Activated naive CD4-positive, alpha-beta T cell treated with anti-CD3 and anti-CD28 coated beads, Interleukin-2, amount 50 U/mL, for 24 hours (primary cell): ENCODE measurements around the gene MAP7.
"Not testable (repeated sequence)": the region's sequence is repeated elsewhere in the genome, so short reads cannot be mapped to it uniquely, and the experiment has no call there.

ENCODE experiments used
- H3K27ac Mint-ChIP-seq: one replicate; pipeline ENCODE4 v1.8.0; 2021; ENCODE audit warnings: mild to moderate bottlenecking, mixed read lengths
- H3K27me3 Mint-ChIP-seq: one replicate; pipeline ENCODE4 v1.8.0; 2021; ENCODE audit warnings: mixed read lengths
- H3K36me3 Mint-ChIP-seq: one replicate; pipeline ENCODE4 v1.8.0; 2021; ENCODE audit warnings: mixed read lengths
- H3K4me1 Mint-ChIP-seq: one replicate; pipeline ENCODE4 v1.8.0; 2021; ENCODE audit warnings: mixed read lengths
- H3K4me3 Mint-ChIP-seq: one replicate; pipeline ENCODE4 v1.8.0; 2021; ENCODE audit warnings: mild to moderate bottlenecking, mixed read lengths
- H3K9me3 Mint-ChIP-seq: one replicate; pipeline ENCODE4 v1.8.0; 2021; ENCODE audit warnings: mixed read lengths

MAP7 gene

DNA sequence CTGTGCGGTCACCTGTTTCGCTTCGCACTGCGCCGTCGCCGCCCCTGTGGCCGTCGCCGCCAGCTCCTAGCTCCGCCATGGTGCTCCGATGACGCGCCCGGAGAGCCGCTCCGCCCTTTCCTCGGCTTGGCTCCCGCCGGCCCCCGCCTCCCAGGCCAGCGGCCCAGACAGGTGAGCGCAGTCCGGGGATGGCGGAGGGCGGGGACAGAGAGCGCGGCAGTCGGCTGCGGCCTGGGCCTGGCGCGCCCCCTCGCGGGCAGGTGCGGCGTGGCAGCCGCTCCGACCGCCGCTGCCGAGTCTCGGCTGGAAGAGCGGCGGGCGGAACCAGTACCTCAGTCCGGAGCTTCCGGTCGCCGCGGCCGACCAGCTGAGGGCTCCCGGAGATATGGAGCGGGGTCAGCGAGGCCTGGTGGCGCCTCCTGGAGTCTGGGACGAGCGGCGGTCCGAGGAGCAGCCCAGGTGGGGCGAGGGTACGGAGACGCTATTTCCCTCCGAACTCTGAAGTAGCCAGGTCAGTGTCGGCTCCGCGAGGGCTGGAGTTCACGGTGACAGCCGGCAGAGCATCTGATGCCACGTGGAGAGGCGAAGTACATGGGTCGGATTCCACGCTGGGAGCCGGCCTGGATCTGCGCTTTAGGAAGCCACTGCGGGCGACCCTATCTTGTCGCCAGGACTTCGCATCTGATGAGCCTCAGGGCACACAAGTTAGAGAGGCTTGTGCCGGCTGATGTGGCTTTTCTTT, at the start of gene MAP7:
Gene MAP7, minus strand, starts transcription at position 93 of the 742 bp plus-strand sequence. Its CDS starts 14 bp downstream, at position 79.
- H3K27me3 Mint-ChIP-seq, result peaks cover 25% of the 10 kb centered on the region
- H3K36me3 Mint-ChIP-seq, result peaks cover 1% of the 10 kb centered on the region
- peak within 1 kb of the TSS; percentile 74 for H3K4me3 Mint-ChIP-seq
- H3K9me3 Mint-ChIP-seq, result no peaks in the 10 kb centered on the region
- peaks cover 5% of the 10 kb centered on the region for H3K4me1 Mint-ChIP-seq
- H3K27ac Mint-ChIP-seq, result no peak within 1 kb of the TSS

DNA sequence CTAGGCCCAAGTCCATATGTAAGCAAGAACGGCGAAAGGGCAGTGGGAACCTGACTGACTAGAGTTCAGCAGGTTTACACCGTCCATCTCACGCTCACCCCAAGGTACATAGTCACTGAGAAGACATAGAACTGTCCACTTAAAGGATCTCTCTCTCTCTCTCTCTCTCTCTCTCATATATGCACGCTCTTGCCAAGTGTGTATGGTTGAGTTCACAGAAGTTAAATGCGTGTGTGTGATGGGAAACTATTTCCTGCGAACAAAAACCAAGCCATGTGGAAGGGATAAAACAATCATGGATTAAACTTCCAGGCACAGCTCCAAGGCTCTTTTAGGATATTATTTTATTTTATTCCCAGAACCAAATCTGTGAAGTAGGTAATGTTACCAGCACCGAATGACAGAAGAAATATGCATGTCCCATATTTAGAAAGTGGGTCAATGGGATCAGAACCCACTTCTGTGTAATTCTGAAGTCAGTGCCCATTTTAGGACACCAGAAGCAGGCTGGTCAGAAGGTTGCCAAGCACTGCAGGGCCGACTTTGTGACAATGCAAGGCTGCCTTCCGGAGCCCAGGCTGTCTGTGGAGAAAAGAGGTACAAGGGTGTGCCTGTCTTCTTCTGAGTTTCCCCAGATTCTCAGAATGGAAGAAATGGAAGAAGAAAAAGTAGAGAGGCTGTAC, 49.2 kb upstream of the MAP7 start:
- H3K4me1 Mint-ChIP-seq, result peaks cover 8% of the 10 kb centered on the region
- H3K36me3 Mint-ChIP-seq, result peaks cover 24% of the 10 kb centered on the region
- H3K4me3 Mint-ChIP-seq, result no peak overlapping the region
- no peaks in the 10 kb centered on the region for H3K27me3 Mint-ChIP-seq
- no peaks in the 10 kb centered on the region for H3K9me3 Mint-ChIP-seq
- H3K27ac Mint-ChIP-seq, result no peak overlapping the region

DNA sequence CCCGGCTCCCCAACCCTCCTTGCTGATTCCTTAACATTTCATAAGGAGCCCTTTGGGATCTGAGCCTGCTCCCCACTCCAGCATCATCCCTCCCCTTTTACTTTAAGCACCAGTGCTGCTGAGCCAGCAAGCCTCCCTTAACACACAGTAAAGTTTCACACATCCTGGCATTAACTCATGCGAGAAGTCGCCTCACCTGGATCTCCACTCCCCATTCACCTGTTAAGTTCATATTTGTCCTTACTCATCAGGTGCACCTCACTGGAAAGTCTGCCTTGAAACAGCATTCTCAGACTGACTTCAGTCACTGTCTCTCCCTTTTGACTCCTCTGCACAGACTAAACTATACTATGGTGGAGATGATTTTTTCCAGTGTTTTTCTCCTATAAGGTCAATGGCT, 47.8 kb upstream of the MAP7 start:
- peaks cover 22% of the 10 kb centered on the region for H3K4me1 Mint-ChIP-seq
- H3K36me3 Mint-ChIP-seq, result peaks cover 25% of the 10 kb centered on the region
- H3K27ac Mint-ChIP-seq, result no peak overlapping the region
- no peaks in the 10 kb centered on the region for H3K27me3 Mint-ChIP-seq
- H3K4me3 Mint-ChIP-seq, result no peak overlapping the region
- H3K9me3 Mint-ChIP-seq, result no peaks in the 10 kb centered on the region

DNA sequence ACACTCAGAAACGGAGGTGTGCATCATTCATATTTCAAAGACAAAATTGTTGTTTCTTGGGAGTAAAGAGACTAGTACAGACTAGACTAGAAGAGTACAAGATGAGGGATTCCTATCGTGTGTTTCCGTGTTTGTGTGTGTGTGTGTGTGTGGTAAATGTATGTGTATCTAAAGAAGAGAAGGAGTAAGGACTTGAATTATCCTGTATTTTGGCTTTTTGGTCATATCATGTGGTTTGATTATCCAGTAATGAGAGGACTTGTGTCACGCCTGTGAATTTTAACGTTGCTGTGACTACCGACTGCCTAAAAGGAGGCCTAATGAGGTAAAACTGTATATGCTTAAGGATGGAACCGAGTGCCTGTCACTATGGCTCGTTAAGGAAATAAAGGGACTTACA, 44.4 kb upstream of the MAP7 start:
- no peak overlapping the region for H3K27ac Mint-ChIP-seq
- H3K36me3 Mint-ChIP-seq, result peaks cover 36% of the 10 kb centered on the region
- H3K4me1 Mint-ChIP-seq, result peaks cover 22% of the 10 kb centered on the region
- no peaks in the 10 kb centered on the region for H3K9me3 Mint-ChIP-seq
- H3K4me3 Mint-ChIP-seq, result no peak overlapping the region
- H3K27me3 Mint-ChIP-seq, result no peaks in the 10 kb centered on the region

DNA sequence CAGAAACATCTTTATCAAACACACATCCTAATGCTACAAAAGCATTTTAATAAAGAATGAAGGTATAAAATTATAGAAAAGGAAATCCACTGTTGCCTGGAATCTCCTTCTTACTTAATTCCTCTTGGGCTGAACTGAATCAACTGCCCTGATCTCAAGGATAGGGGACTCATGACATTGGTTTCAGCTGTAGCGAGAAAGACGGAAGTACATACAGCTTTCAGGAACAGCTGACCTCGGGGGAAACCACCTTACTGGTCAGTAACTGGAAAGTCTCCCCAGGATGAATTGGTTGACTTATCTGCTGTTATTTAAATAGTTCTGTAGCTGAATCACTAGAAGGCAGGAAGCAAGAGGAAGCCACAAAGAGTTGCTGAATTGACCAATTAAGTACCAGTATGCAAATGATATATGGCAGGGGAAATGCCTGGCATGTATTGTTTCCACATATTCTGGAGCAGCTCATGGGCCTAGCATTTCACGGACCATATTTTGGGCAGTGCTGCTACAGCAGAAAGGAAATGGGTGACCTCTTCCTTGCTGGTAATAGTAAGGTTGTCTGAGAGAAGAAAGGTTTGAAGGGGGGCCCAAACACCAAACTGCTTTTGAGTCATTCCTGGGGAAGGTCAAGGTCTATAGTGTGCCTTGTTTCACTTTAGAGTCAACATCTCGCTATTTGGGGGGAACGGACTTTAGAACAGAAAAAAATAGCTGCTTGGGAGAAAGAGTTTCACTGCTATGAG, 43.7 kb upstream of the MAP7 start:
- peak overlapping the region; percentile 13 for H3K4me3 Mint-ChIP-seq
- peaks cover 40% of the 10 kb centered on the region for H3K36me3 Mint-ChIP-seq
- H3K27ac Mint-ChIP-seq, result peak overlapping the region; percentile 10
- H3K27me3 Mint-ChIP-seq, result no peaks in the 10 kb centered on the region
- H3K4me1 Mint-ChIP-seq, result peaks cover 22% of the 10 kb centered on the region
- H3K9me3 Mint-ChIP-seq, result no peaks in the 10 kb centered on the region

DNA sequence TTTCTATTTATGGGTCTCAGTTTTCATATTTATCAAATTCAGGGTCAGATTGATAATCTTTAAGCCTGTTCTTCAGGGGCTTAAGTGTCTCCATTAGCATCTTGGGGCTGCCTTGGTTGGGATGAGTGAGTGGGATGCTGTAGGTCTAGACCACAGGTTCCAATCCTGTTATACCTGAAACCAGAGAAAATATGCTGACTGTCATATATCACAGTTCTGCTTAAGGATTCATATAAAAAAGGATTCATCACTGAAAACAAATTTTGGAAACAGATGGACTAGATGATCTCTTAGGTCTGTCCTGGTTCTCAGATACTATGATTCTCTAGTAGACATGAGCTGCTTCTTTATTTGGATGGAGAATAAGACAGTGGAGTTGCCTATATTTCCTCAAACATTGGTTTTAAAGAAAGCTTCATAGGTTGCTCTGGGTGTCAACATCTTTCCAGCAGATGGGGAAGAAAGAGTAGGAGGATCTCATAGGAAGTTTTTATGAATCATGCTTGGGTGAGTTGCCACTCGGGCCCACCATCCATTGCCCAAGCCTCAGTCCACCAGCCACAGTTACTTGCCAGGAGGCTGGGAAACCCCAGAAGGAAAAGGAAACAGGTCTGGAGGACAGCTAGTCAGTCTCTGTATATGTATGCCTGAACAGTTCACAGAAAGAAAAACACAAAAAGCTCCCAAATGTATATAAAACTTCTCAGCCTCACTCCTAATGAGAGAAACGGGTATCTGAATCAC, 42.9 kb upstream of the MAP7 start:
- Mint-ChIP-seq H3K27me3 (no peaks in the 10 kb centered on the region), H3K27ac (peak overlapping the region; percentile 14), H3K4me1 (peaks cover 22% of the 10 kb centered on the region), H3K4me3 (no peak overlapping the region), H3K9me3 (no peaks in the 10 kb centered on the region), H3K36me3 (peaks cover 45% of the 10 kb centered on the region)

DNA sequence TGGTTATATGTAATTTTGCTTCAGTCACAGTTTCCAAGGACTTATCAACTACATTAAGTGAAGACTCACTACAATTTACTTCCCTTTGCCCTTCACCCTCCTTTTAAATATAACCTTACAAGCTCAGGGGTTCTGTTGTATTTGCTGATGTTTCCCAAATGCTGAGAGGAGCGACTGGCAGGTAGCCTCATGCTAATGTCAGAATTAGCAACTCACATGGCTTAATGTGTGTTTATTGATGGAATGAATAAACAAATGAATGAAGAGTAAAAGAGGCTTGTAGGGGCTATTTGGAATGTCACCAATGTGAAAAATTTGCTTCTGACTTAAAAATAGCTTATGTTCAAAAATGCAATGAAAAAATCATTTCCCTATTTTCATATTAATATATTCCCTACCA, 41.4 kb upstream of the MAP7 start:
- no peak overlapping the region for H3K4me3 Mint-ChIP-seq
- H3K27me3 Mint-ChIP-seq, result no peaks in the 10 kb centered on the region
- peaks cover 22% of the 10 kb centered on the region for H3K4me1 Mint-ChIP-seq
- no peak overlapping the region for H3K27ac Mint-ChIP-seq
- no peaks in the 10 kb centered on the region for H3K9me3 Mint-ChIP-seq
- peaks cover 42% of the 10 kb centered on the region for H3K36me3 Mint-ChIP-seq

DNA sequence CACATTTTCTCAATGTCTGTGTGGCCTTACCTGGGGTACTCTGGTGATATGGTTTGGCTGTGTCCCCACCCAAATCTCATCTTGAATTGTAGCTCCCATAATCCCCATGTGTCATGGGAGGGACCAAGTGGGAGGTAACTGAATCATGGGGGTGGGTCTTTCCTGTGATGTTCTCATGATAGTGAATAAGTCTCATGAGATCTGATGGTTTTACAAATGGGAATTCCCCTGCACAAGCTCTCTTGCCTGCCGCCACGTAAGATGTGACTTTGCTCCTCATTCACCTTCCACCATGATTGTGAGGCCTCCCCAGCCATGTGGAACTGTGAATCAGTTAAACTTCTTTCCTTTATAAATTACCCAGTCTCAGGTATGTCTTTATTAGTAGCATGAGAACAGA, 40.6 kb upstream of the MAP7 start:
- H3K27ac Mint-ChIP-seq, H3K9me3 Mint-ChIP-seq, H3K4me3 Mint-ChIP-seq, H3K27me3 Mint-ChIP-seq: not testable (repeated sequence)
- H3K4me1 Mint-ChIP-seq, result peaks cover 22% of the 10 kb centered on the region
- H3K36me3 Mint-ChIP-seq, result peaks cover 37% of the 10 kb centered on the region

DNA sequence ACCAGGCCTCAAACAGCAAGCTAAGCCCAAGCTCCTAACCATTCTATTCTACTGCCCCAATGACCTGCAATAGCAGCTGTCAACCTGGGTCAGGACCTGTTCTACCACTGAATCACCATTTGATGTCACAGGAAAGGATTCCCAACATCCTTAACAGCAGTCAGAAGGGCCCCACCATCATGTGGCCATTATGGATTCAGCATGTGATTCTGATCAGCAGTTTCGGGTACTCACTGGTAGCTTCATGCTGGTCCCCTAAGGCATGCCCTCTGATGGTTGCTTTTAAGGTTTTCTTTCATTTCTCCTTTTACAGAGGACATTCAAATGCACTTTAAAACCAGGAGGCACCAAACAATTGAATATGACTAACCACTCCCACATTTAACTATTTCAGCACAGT, 37.3 kb upstream of the MAP7 start:
- Mint-ChIP-seq H3K27ac (no peak overlapping the region), H3K36me3 (peaks cover 35% of the 10 kb centered on the region), H3K4me1 (no peaks in the 10 kb centered on the region), H3K9me3 (no peaks in the 10 kb centered on the region), H3K27me3 (no peaks in the 10 kb centered on the region), H3K4me3 (no peak overlapping the region)

DNA sequence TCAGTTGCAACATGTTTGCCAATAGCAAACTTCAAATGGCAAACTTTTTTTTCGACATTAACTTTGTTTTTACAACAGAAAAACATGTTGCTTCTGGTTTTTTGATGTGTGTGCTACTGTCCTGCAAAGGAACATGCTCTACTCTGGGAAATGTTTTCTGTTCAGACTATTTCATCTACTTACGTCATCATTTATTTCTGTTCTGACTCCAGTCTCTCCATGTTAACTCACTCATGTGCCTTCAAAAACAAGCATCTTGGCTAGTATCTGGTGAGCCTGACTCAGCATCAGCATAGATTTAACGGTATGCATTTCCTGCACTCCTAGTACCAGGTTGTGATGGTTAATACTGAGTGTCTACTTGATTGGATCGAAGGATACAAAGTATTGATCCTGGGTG, 36.1 kb upstream of the MAP7 start:
- Mint-ChIP-seq H3K27ac (no peak overlapping the region), H3K4me3 (no peak overlapping the region), H3K27me3 (no peaks in the 10 kb centered on the region), H3K36me3 (peaks cover 32% of the 10 kb centered on the region), H3K9me3 (no peaks in the 10 kb centered on the region), H3K4me1 (no peaks in the 10 kb centered on the region)

DNA sequence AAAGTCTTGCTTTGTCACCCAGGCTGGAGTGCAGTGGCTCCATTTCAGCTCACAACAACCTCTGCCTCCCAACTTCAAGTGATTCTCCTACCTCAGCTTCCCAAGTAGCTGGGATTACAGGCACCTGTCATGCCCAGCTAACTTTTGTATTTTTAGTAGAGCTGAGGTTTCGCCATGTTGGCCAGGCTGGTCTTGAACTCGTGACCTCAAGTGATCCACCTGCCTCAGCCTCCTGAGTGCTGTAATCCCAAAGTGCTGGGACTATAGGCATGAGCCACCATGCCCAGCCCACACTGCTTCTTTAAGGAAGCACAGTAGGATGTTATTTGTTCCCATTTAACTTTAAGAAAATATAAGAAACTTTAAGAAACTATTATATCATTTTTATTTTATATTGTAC, 35.3 kb upstream of the MAP7 start:
- H3K36me3 Mint-ChIP-seq, result peaks cover 29% of the 10 kb centered on the region
- H3K27ac Mint-ChIP-seq, H3K4me3 Mint-ChIP-seq, H3K9me3 Mint-ChIP-seq, H3K27me3 Mint-ChIP-seq, H3K4me1 Mint-ChIP-seq: not testable (repeated sequence)

DNA sequence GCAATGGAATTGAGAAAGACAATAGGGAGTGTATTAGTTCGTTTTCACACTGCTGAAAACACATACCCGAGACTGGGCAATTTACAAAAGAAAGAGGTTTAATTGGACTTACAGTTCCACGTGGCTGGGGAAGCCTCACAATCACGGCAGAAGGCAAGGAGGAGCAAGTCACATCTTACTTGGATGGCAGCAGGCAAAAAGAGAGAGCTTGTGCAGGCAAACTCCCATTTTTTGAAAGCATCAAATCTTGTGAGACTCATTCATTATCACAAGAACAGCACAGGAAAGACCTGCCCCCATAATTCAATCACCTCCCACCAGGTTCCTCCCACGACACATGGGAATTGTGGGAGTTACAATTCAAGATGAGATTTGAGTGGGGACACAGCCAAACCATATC, 34.1 kb upstream of the MAP7 start:
- H3K9me3 Mint-ChIP-seq, H3K27ac Mint-ChIP-seq: not testable (repeated sequence)
- H3K36me3 Mint-ChIP-seq, result peaks cover 32% of the 10 kb centered on the region

DNA sequence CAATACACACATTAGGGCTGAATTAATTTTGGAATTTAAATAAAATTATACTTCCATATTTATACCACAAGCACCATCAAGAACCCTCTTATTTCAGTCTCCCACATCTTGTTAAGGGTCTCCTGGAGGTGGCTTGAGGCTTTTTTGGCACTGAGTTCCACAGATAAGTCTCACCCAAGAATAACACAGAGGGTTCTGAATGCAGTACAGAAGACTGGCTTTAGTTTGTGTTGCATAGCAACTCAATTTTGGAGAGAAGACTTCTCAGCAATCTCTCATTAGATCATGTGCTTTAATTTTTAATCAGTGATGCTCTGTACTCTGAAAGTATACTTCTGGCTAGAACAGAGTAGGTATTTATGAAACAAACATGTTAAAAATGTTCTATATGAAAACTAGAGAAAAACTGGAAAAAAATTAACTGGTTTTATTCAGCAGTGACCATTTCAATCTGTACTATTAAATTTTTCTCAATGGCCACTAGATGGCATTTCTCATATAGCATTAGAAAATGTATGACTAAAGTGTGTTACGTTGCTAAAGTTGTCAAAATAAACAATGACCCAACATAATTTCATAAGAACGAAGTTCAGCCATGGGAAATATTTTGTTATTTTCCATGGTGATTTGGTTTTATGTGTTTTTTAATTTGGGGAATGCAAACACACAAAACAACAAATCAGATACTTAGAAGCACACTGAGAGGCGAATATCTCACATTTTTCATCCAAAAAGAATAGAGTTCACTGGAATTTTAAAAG, 32.7 kb upstream of the MAP7 start:
- H3K4me3 Mint-ChIP-seq, result no peak overlapping the region
- H3K27me3 Mint-ChIP-seq, result no peaks in the 10 kb centered on the region
- H3K4me1 Mint-ChIP-seq, result no peaks in the 10 kb centered on the region
- no peaks in the 10 kb centered on the region for H3K9me3 Mint-ChIP-seq
- H3K27ac Mint-ChIP-seq, result no peak overlapping the region
- H3K36me3 Mint-ChIP-seq, result peaks cover 31% of the 10 kb centered on the region

More for the DNA sequence above, 34.1 kb upstream of the MAP7 start:
- H3K4me1 Mint-ChIP-seq, H3K27me3 Mint-ChIP-seq, H3K4me3 Mint-ChIP-seq: not testable (repeated sequence)

DNA sequence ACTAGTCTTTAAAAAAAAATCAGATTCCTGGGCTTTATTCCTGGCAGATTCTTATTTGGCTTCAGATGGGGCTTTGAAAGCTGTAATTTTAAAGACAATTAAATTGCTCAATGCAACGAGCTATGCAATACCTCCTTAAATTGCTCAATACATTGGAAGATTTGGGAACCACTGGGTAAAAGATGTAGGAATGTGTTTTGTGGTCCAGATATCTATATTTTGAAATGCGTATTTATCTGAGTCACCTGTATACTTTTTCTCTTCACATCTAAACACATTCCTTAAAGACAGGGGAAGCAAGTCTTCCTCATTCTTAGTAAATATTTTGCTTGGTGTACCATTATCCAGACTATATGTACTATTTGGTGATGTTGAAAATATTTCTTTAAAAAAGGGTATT, 29.6 kb upstream of the MAP7 start:
- Mint-ChIP-seq H3K36me3 (peaks cover 44% of the 10 kb centered on the region), H3K27me3 (no peaks in the 10 kb centered on the region), H3K27ac (no peak overlapping the region), H3K4me3 (no peak overlapping the region), H3K9me3 (no peaks in the 10 kb centered on the region), H3K4me1 (no peaks in the 10 kb centered on the region)

DNA sequence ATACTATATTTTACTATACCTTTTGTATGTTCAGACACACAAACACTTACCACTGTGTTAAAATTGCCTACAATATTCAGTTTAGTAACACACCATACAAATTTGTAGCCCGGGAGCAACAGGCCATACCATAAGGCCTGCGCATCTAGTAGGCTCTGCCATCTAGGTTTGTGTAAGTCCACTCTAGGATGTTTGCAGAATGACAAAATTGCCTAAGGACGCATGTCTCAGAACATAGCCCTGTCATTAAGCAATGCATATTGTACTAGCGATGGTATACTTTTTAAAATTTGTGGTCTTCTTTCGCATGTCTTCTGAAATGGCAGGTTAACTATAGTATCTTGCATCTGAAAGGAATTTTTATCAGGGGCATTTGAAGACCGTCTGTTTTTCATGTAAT, 26.6 kb upstream of the MAP7 start:
- H3K36me3 Mint-ChIP-seq, result peaks cover 53% of the 10 kb centered on the region
- H3K4me3 Mint-ChIP-seq, result no peak overlapping the region
- H3K27me3 Mint-ChIP-seq, result no peaks in the 10 kb centered on the region
- no peak overlapping the region for H3K27ac Mint-ChIP-seq
- H3K4me1 Mint-ChIP-seq, result no peaks in the 10 kb centered on the region
- H3K9me3 Mint-ChIP-seq, result no peaks in the 10 kb centered on the region
